ENCODE data around the gene EXOSC10.
"Not testable (repeated sequence)": the region's sequence is repeated elsewhere in the genome, so short reads cannot be mapped to it uniquely, and the experiment has no call there.

EXOSC10 gene

GRCh38 chr1:11114966-11115365, 15.3 kb upstream of the EXOSC10 start:
- DNase-seq (ENCODE audit: low read depth): no peak
- TF ChIP-seq CTCF (conservative IDR thresholded peaks at IDR 0.05; ENCODE audit: low read length): no peak

GRCh38 chr1:11109047-11109760, 9.5 kb upstream of the EXOSC10 start:
- no peak overlapping the region for H3K4me3 ChIP-seq (ENCODE audit: low read length)
- no peak for DNase-seq (ENCODE audit: low read depth)
- TF ChIP-seq CTCF (conservative IDR thresholded peaks at IDR 0.05; ENCODE audit: low read length): no peak

More at GRCh38 chr1:11114966-11115365, 15.3 kb upstream of the EXOSC10 start:
- H3K4me3 ChIP-seq (ENCODE audit: low read length): no peak overlapping the region

- H3K4me3 ChIP-seq (ENCODE audit: low read length): no peak overlapping the region
- TF ChIP-seq CTCF (conservative IDR thresholded peaks at IDR 0.05; ENCODE audit: low read length): no peak
- no peak for DNase-seq (ENCODE audit: low read depth)
Observed at GRCh38 chr1:11107599-11107998, 7.9 kb upstream of the EXOSC10 start.

GRCh38 chr1:11105586-11105985, 5.9 kb upstream of the EXOSC10 start:
- no peak for TF ChIP-seq CTCF (conservative IDR thresholded peaks at IDR 0.05; ENCODE audit: low read length)
- H3K4me3 ChIP-seq (ENCODE audit: low read length): no peak overlapping the region
- DNase-seq (ENCODE audit: low read depth): no peak

GRCh38 chr1:11101347-11101746, 1.7 kb upstream of the EXOSC10 start:
- no peak for DNase-seq (ENCODE audit: low read depth)
- no peak for TF ChIP-seq CTCF (conservative IDR thresholded peaks at IDR 0.05; ENCODE audit: low read length)
- no peak overlapping the region for H3K4me3 ChIP-seq (ENCODE audit: low read length)

GRCh38 chr1:11100806-11101205, 1.1 kb upstream of the EXOSC10 start:
- H3K4me3 ChIP-seq (ENCODE audit: low read length); DNase-seq (ENCODE audit: low read depth): not testable (repeated sequence)

- peak overlapping the region; percentile 92 for H3K4me3 ChIP-seq (ENCODE audit: low read length)
- DNase-seq (ENCODE audit: low read depth): no peak
- no peak for TF ChIP-seq CTCF (conservative IDR thresholded peaks at IDR 0.05; ENCODE audit: low read length)
Observed at GRCh38 chr1:11100149-11100493, 452 bp upstream of the EXOSC10 start.

- TF ChIP-seq CTCF (conservative IDR thresholded peaks at IDR 0.05; ENCODE audit: low read length): no peak
- peak overlapping the region; percentile 92 for H3K4me3 ChIP-seq (ENCODE audit: low read length)
- DNase-seq (ENCODE audit: low read depth): no peak
Observed at GRCh38 chr1:11098931-11099309, 749 bp downstream of the EXOSC10 start.

GRCh38 chr1:11083784-11084183, 15.9 kb downstream of the EXOSC10 start:
- not testable (repeated sequence) for H3K4me3 ChIP-seq (ENCODE audit: low read length); DNase-seq (ENCODE audit: low read depth)
